PC-9 (cell line): ENCODE measurements around the gene MINDY4. TPM values are rescaled to one million over a fixed set of nuclear protein-coding genes. Genes with fewer than 3 reads are reported as not detected.

Experiments
- BruUV-seq: library from RNA; stranded (reverse); fragments of 400-500 nt; replicated peaks from 2 replicates; lab custom pipeline; 2021; lab: Mats Ljungman, UMichigan
- CTCF ChIA-PET: fragments of 300-600 bp; sonication (Branson Sonifier 250); formaldehyde crosslinking; loops from one replicate; lab custom pipeline; 2022; ENCODE audit warnings: antibody characterized with exemption; lab: Charles Lee
- POLR2A ChIA-PET: fragments of 300-600 bp; sonication (Branson Sonifier 250); formaldehyde crosslinking; loops from one replicate; lab custom pipeline; 2022; ENCODE audit warnings: antibody characterized with exemption; ENCODE audit not compliant: unreplicated experiment; lab: Charles Lee
- DNase-seq, 2 experiments: peaks; one replicate each; pipeline versions ENCODE4 v3.0.0 to v3.0.0-alpha.2; 2015 to 2022; ENCODE audit warnings: mixed read lengths in 1 of 2
- H2AFZ ChIP-seq: fragments of 200-600 bp; sonication (generic); 2 replicates; pipeline ENCODE4 v1.8.1; 2017; ENCODE audit warnings: antibody characterized with exemption
- H3F3A ChIP-seq: fragments of 200-600 bp; sonication (generic); 2 replicates; pipeline ENCODE4 v1.8.1; 2017; ENCODE audit warnings: antibody characterized with exemption, mild to moderate bottlenecking, low read depth; ENCODE audit not compliant: insufficient read depth
- H3K27ac ChIP-seq: fragments of 200-600 bp; sonication (generic); 2 replicates; pipeline ENCODE4 v1.6.1; 2016; ENCODE audit warnings: mixed run types
- H3K27me3 ChIP-seq: fragments of 200-600 bp; sonication (generic); 2 replicates; pipeline ENCODE4 v1.6.1; 2016; ENCODE audit warnings: low read depth, mixed run types; ENCODE audit not compliant: insufficient read depth
- H3K36me3 ChIP-seq: fragments of 200-600 bp; sonication (generic); 2 replicates; pipeline ENCODE4 v1.6.1; 2016; ENCODE audit warnings: low read depth, mixed run types
- H3K4me1 ChIP-seq: fragments of 200-600 bp; sonication (generic); replicated peaks from 2 replicates; pipeline ENCODE4 v1.6.1; 2016; ENCODE audit warnings: mixed run types; ENCODE audit not compliant: insufficient read depth
- H3K4me2 ChIP-seq: fragments of 200-600 bp; sonication (generic); 2 replicates; pipeline ENCODE4 v1.6.1; 2017; ENCODE audit warnings: mixed run types
- H3K4me3 ChIP-seq: fragments of 200-600 bp; sonication (generic); 2 replicates; pipeline ENCODE4 v1.6.1; 2016; ENCODE audit warnings: mixed run types
- H3K79me2 ChIP-seq: fragments of 200-600 bp; sonication (generic); 2 replicates; pipeline ENCODE4 v1.6.1; 2017; ENCODE audit warnings: low read depth, mixed run types
- H3K9me2 ChIP-seq: fragments of 200-600 bp; sonication (generic); 2 replicates; pipeline ENCODE4 v1.8.1; 2017; ENCODE audit warnings: mild to moderate bottlenecking; ENCODE audit not compliant: insufficient read depth
- H3K9me3 ChIP-seq: fragments of 200-600 bp; sonication (generic); 2 replicates; pipeline ENCODE4 v1.8.1; 2016; ENCODE audit warnings: low read depth; ENCODE audit not compliant: insufficient read depth
- H4K20me1 ChIP-seq: fragments of 200-600 bp; sonication (generic); 2 replicates; pipeline ENCODE4 v1.8.1; 2017; ENCODE audit not compliant: insufficient read depth
- EZH2 ChIP-seq: fragments of 200-600 bp; sonication (generic); IDR thresholded peaks from 2 replicates; pipeline ENCODE4 v1.8.0; 2017; ENCODE audit warnings: antibody characterized with exemption, low read depth
- intact Hi-C: fragments of 100-400 bp; cut with micrococcal nuclease; formaldehyde crosslinking; loops from one replicate; pipeline ENCODE4 v1.10.0; 2022; ENCODE audit not compliant: unreplicated experiment
- total RNA-seq: library from RNA; stranded (reverse); gene quantifications from 2 replicates; pipeline ENCODE4 v1.2.3, GENCODE V29; 2021
- TF ChIP-seq, protein P1 (sequence below): fragments of 200-600 bp; sonication (generic); conservative IDR thresholded peaks from 2 replicates; pipeline ENCODE4 v1.6.1; 2017; ENCODE audit warnings: mixed run types, antibody characterized with exemption, mild to moderate bottlenecking, moderate library complexity

MINDY4 gene
- total RNA-seq, 1 experiment from 2014 or later: 14.8 TPM

DNA sequence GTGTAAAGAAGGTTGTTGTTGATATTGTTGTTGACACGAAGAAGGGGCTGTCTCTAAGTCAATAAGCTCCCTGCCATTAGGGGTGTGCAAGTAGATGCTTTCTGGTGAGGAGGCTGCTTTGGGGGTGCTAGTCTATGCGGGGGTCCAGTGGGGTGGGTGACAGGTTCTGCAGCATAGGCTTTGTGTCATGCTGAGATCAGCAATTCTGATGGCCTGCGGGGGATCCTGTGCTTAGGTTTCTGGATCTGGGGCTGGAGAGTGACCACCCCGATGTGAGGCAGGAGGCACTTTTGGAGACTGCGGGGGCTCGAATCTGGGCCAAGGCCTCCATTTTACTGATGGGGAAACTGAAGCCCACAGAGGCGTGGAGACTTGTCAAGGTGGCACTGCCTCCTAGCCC lies 145.6 kb downstream of the MINDY4 start:
- intact Hi-C loops: no loop called here
- H3K4me1 ChIP-seq: peaks cover 52% of the 10 kb centered on the region
- H3F3A ChIP-seq: peaks cover 37% of the 10 kb centered on the region; the same call in 1 of the 2 replicates
- no peaks in the 10 kb centered on the region for H3K36me3 ChIP-seq
- H2AFZ ChIP-seq: no peak overlapping the region
- TF ChIP-seq, protein P1, sequence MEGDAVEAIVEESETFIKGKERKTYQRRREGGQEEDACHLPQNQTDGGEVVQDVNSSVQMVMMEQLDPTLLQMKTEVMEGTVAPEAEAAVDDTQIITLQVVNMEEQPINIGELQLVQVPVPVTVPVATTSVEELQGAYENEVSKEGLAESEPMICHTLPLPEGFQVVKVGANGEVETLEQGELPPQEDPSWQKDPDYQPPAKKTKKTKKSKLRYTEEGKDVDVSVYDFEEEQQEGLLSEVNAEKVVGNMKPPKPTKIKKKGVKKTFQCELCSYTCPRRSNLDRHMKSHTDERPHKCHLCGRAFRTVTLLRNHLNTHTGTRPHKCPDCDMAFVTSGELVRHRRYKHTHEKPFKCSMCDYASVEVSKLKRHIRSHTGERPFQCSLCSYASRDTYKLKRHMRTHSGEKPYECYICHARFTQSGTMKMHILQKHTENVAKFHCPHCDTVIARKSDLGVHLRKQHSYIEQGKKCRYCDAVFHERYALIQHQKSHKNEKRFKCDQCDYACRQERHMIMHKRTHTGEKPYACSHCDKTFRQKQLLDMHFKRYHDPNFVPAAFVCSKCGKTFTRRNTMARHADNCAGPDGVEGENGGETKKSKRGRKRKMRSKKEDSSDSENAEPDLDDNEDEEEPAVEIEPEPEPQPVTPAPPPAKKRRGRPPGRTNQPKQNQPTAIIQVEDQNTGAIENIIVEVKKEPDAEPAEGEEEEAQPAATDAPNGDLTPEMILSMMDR: no peak
- TF ChIP-seq EZH2: no peak
- H4K20me1 ChIP-seq: no peaks in the 10 kb centered on the region
- H3K27ac ChIP-seq: no peak overlapping the region
- DNase-seq: no peak
- CTCF ChIA-PET: interaction anchor here (0.7 kb wide), 1 partner anchor 22 kb away, joined by 4 read pairs; no protein-coding TSS in a partner anchor
- POLR2A ChIA-PET: no interaction called here
- no peaks in the 10 kb centered on the region for H3K27me3 ChIP-seq
- H3K9me2 ChIP-seq: no peaks in the 10 kb centered on the region
- H3K9me3 ChIP-seq: no peaks in the 10 kb centered on the region
- H3K4me3 ChIP-seq: no peak overlapping the region
- H3K4me2 ChIP-seq: no peak overlapping the region
- no TSS peak for BruUV-seq
- no peaks in the 10 kb centered on the region for H3K79me2 ChIP-seq

DNA sequence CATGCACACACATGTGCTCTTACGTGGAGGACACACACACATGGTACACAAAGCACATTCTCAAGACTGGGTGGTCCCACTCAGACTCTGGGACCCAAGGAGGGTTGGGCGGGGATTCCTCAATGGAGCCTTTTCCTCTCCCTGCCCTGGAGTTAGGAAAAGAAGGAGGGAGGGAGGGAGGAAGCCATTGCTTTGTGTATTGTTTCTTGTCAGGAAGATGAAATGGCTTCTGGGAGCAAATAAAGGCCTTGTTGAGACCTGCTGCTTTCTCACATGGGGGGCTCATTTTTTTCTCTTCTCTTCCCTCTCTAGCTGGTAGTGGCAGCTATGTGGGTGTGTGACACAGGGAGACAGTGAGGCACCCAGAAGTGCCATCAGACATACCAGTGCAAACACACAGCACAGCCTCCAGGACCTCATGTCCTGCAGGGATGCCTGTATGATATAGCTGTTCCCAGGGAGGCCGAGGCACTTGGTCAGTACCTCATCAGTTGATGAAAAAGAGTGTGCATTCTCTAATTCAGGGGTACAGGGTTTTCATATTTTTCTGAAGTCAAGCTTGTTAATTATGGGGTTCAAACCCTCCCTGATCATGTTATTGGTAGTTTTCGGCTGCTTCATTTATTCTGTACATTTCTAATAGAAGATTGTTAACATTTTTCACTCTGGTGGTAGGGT lies 146.1 kb downstream of the MINDY4 start:
- no peaks in the 10 kb centered on the region for H3K9me3 ChIP-seq
- DNase-seq: no peak
- H3K9me2 ChIP-seq: no peaks in the 10 kb centered on the region
- no TSS peak for BruUV-seq
- H3K4me2 ChIP-seq: no peak overlapping the region
- no peak overlapping the region for H3K27ac ChIP-seq
- ChIA-PET POLR2A (no interaction called here), CTCF (no interaction called here)
- no peaks in the 10 kb centered on the region for H3K27me3 ChIP-seq
- H3K79me2 ChIP-seq: no peaks in the 10 kb centered on the region
- no peak overlapping the region for H2AFZ ChIP-seq
- intact Hi-C loops: no loop called here
- no peaks in the 10 kb centered on the region for H3K36me3 ChIP-seq
- H4K20me1 ChIP-seq: no peaks in the 10 kb centered on the region
- peaks cover 55% of the 10 kb centered on the region for H3K4me1 ChIP-seq
- no peak for TF ChIP-seq EZH2
- TF ChIP-seq, protein P1: no peak
- peaks cover 37% of the 10 kb centered on the region; the same call in 1 of the 2 replicates for H3F3A ChIP-seq
- no peak overlapping the region for H3K4me3 ChIP-seq

DNA sequence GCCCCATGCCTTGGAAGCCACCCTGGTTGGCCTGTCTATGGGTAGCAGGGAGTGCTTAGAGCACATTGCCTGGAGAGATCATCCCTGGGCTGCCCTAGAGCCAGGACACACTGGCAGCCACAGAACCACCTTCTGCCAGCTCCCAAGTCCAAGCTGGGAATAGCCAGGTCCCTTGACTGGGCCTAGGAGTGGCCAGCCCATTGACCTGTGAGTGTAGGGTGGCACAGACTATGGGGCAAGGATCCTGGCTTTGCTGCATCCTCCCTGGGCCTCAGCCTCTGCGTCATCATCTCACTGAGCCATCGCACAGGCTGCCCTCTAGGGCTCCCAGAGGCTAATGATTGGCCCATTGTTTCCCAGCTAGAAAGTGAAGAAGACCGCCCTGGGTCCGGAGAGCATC lies 147.5 kb downstream of the MINDY4 start:
- no TSS peak for BruUV-seq
- no peaks in the 10 kb centered on the region for H3K36me3 ChIP-seq
- H3K4me3 ChIP-seq: no peak overlapping the region
- TF ChIP-seq, protein P1: no peak
- TF ChIP-seq EZH2: no peak
- no peaks in the 10 kb centered on the region for H3K27me3 ChIP-seq
- H3K79me2 ChIP-seq: no peaks in the 10 kb centered on the region
- H3K9me3 ChIP-seq: no peaks in the 10 kb centered on the region
- no peak overlapping the region for H3K27ac ChIP-seq
- peaks cover 37% of the 10 kb centered on the region; the same call in 1 of the 2 replicates for H3F3A ChIP-seq
- H4K20me1 ChIP-seq: no peaks in the 10 kb centered on the region
- H3K9me2 ChIP-seq: no peaks in the 10 kb centered on the region
- peaks cover 53% of the 10 kb centered on the region for H3K4me1 ChIP-seq
- CTCF ChIA-PET: interaction anchor here (1.2 kb wide), 1 partner anchor 20 kb away, joined by 3 read pairs; no protein-coding TSS in a partner anchor
- no peak overlapping the region for H2AFZ ChIP-seq
- H3K4me2 ChIP-seq: no peak overlapping the region
- intact Hi-C loops: no loop called here
- POLR2A ChIA-PET: no interaction called here
- DNase-seq: no peak
